HG03469 (cell line): ENCODE measurements around the gene PTCD2.

Source experiments
- ATAC-seq: cut with Tn5 transposase; IDR thresholded peaks from one replicate; pipeline ENCODE4 v1.9.1; 2021; ENCODE audit warnings: mild to moderate bottlenecking, moderate library complexity, moderate number of reproducible peaks; ENCODE audit not compliant: unreplicated experiment

Gene PTCD2

GRCh38 chr5:72410688-72411295, 90.6 kb downstream of the PTCD2 start:
- ATAC-seq = no peak

DNA sequence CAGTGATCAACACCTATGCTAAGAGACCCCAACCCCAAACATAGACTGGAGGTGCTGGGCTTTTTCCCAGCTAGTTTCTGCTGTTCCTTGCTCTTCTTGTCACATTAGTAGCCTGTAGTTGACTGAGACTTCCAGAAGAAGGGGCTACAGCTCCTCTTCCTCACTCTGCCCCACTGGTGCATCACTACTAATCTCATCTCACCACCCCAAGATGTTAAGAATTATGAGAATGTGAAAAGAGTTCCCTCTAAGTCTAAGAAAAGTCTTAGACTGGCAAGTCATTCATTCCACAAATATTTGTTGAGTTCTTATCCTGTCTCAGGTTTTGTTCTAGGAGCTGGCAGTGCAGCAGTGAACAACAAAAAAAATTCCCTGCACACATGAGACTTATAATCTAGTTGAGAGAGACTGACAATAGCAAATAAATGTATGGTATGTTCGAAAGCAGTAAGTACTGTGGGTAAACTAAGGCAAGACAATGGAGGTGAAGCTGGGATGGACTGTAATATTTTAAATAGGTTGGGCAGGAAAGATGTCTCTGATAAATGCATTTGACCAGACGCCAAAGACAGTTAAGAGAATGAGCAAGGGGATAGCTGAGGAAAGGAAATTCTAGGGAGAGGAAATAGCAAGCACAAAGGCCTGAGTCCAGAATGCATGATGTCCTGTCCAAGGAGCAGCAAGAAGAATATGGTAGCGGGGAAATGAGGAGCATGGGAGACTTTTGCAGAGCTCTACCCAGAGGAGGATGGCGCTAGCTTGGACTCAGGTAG, 92.3 kb downstream of the PTCD2 start:
- no peak for ATAC-seq

DNA sequence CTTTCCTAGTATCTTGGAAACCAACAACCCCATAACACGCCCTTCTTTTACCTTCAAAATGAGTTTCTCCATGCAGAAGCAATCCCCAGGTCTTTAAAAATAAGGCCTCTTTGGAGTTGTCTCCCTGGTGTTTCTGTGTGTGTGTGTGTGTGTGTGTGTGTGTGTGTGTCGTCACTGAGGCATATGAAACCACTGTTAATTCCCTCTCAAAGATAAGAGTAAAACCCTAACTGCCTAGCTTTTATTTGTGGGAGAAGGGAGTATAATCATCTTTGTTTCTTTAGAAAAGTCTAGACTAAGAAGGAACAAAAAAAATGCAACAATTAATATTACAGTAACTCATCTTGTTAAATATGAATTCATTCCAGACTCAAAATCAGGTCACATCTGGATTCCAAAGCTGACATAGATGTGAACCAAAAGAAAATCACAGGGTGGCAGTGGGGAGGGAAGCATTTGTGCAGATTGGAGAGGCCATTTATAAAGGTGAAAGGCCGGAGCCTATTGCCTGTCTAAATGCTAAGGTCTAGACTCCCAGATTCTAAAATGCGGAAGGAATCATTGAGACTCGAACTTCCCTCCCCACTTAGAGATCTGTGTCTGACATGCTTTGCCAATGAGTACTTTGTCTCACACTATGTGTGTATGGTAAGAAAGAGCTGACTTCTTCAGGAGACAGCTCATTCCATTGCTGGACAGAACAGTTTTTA, 95.6 kb downstream of the PTCD2 start:
- no peak for ATAC-seq

DNA sequence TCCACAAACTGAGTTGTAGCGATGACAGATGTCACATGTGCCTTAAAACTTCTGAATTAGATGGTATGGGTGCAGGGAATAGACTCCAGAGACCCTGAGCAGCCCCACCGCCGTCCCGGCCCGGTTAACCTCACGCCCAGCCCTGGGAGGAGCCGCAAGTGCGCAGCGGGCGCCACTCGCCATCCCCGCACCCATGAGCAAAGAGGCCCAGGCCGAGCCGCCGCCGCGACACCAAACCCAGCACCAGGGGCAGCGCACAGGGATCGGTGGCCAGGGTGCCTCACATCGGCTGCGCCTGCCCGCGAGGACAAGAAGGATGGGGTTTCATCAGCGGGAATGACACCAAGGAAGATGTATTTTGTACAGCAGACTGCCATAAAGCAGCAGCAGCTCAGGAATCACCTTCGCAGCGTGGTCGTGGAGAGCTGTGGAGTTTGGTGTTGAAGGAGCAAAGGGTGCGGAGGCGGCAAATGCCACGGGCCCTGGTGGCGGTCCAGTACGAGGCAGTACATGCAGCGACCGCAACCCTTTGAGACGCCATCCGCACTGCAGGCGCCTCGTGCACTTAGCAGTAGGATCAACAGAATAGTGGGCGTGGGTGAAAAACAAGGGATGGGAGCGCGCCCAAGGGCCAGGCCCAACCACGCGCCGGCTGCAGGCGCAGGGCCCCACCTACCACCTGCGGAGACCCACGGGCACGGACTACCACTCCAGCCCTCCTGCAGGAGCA, 97.3 kb downstream of the PTCD2 start:
- no peak for ATAC-seq
